ENCODE data around the gene TXNRD2.

- TF ChIP-seq POLR2A (IDR thresholded peaks at IDR 0.05; ENCODE audit: low read length) (no peak), GATA1 (IDR thresholded peaks at IDR 0.05; ENCODE audit: low read depth, low read length) (no peak)
Measured at GRCh38 chr22:19903031-19903430, 38.6 kb downstream of the TXNRD2 start.

All from erythroblast (primary cell).